IgD-negative memory B cell (primary cell): Measurements from ENCODE around the gene ITIH5. TPM values are rescaled to one million over a fixed set of nuclear protein-coding genes. Genes with fewer than 3 reads are reported as not detected.
"Not testable (repeated sequence)": the region's sequence is repeated elsewhere in the genome, so short reads cannot be mapped to it uniquely, and the experiment has no call there.

Experiments
- H3K27ac Mint-ChIP-seq, 3 donors: one replicate each; pipeline ENCODE4 v1.8.0; 2020 to 2022; ENCODE audit warnings: mild to moderate bottlenecking in 3 of 3, mixed read lengths in 3 of 3, moderate library complexity in 1 of 3
- H3K27me3 Mint-ChIP-seq: one replicate; pipeline ENCODE4 v1.8.0; 2021; ENCODE audit warnings: mixed read lengths
- H3K36me3 Mint-ChIP-seq: one replicate; pipeline ENCODE4 v1.8.0; 2020; ENCODE audit warnings: mild to moderate bottlenecking, mixed read lengths
- H3K4me1 Mint-ChIP-seq, 3 donors: one replicate each; pipeline ENCODE4 v1.8.0; 2020 to 2022; ENCODE audit warnings: mixed read lengths in 3 of 3, mild to moderate bottlenecking in 1 of 3
- H3K4me3 Mint-ChIP-seq, 4 donors: one replicate each; pipeline ENCODE4 v1.8.0; 2020 to 2022; ENCODE audit warnings: mild to moderate bottlenecking in 4 of 4, mixed read lengths in 4 of 4, moderate library complexity in 3 of 4
- H3K9me3 Mint-ChIP-seq, 3 donors: one replicate each; pipeline ENCODE4 v1.8.0; 2020 to 2021; ENCODE audit warnings: mixed read lengths in 3 of 3, mild to moderate bottlenecking in 1 of 3
- polyA plus RNA-seq: library from polyadenylated mRNA; unstranded; fragments of 300-500 nt; fragmentation: Illumina TruSeq; gene quantifications from one replicate; pipeline ENCODE4 v1.2.3, GENCODE V29; 2021

Gene ITIH5
- polyA plus RNA-seq, 1 donor from 2014 or later, result not detected

DNA sequence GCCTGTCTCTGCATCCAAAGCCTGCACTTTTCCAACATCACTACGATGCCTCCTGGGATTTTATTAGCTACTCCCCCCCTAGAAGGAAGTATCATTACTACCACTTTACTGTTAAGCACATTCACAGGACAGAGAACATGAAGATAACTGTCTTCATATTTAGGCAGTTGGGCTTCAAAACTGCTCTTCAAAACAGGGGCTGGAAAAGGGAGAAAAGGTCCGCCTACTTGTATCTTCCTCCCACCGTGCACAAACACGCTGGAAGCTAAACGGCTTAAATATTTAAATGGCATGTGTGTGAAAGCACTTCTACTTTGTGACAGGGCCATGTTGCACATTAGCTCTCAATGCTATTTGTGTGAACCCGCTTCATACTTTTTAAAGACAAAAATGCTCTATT, 999 bp downstream of the ITIH5 start:
- H3K4me3 Mint-ChIP-seq, result peak overlapping the region in 3 of 4 donors; percentile 6 to 75 (median 61)
- peaks cover 11 to 23% (median 12%) of the 10 kb centered on the region in 3 donors for H3K4me1 Mint-ChIP-seq
- H3K27me3 Mint-ChIP-seq, result peaks cover 43% of the 10 kb centered on the region
- peaks cover 0 to 1% (median 0%) of the 10 kb centered on the region in 3 donors for H3K9me3 Mint-ChIP-seq
- H3K36me3 Mint-ChIP-seq, result no peaks in the 10 kb centered on the region
- H3K27ac Mint-ChIP-seq, result no peak overlapping the region

DNA sequence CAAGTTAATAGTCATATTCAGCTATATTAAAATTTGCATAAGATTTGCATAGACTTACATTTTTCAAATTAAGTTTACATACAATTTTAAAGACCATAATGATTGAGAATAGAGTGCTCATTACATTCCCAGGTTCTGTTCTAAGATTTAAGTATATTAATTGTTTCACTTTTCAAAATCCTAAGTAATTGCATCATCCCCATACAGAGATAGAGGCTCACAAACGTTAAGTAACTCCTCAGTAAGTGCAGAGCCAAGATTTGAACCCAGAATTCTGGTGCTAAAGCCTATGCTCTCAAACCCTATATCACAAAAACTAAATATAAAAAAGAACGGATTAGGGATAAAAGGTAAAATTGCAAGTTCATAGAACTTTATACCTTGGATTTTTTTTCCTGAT, 2.1 kb downstream of the ITIH5 start:
- peaks cover 11 to 23% (median 12%) of the 10 kb centered on the region in 3 donors for H3K4me1 Mint-ChIP-seq
- no peaks in the 10 kb centered on the region for H3K36me3 Mint-ChIP-seq
- H3K4me3 Mint-ChIP-seq, result no peak overlapping the region
- peaks cover 40% of the 10 kb centered on the region for H3K27me3 Mint-ChIP-seq
- H3K27ac Mint-ChIP-seq, result no peak overlapping the region
- peaks cover 0 to 1% (median 0%) of the 10 kb centered on the region in 3 donors for H3K9me3 Mint-ChIP-seq

DNA sequence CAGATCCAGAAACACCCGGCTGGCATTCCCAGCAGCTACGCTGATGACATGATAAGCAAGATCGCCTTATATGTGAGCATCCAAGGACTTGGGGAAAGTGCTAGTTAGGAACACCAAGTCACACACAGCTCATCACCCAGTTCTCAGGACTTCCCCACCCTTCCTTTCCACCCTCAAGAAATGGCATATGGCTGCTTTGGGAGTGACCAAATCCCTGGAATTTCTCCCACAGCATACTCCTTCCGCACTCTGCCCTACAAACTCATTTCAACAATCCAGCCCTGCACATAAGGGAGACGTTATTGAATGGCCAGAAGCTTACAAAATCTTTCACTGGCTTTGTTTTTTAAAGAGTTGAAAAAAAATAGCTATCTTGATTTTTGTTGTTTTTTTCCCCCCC, 4.2 kb downstream of the ITIH5 start:
- peaks cover 0 to 1% (median 0%) of the 10 kb centered on the region in 3 donors for H3K9me3 Mint-ChIP-seq
- peaks cover 7 to 10% (median 9%) of the 10 kb centered on the region in 3 donors for H3K4me1 Mint-ChIP-seq
- no peaks in the 10 kb centered on the region for H3K36me3 Mint-ChIP-seq
- H3K27ac Mint-ChIP-seq, result no peak overlapping the region
- H3K4me3 Mint-ChIP-seq, result no peak overlapping the region
- H3K27me3 Mint-ChIP-seq, result peaks cover 36% of the 10 kb centered on the region

DNA sequence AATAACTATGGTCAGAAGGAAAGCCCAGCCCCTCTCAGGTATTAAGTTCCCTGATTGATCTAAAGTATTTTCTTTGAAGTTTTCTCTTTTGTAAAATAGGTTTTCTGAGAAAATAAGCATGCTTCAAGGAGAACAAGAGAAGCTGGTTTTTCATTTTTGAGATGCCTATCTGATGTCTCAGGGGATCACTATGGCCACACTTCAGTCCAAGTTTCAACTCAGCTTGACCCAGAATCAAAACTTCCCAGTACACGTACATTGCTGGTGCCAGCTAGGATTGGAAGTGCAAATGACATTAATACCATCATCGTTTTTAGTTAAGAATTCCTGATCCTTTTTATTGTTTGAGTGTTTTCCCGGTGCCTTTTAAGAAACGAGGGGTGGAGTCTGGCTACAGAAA, 7.2 kb downstream of the ITIH5 start:
- H3K27ac Mint-ChIP-seq, result no peak overlapping the region
- H3K36me3 Mint-ChIP-seq, result no peaks in the 10 kb centered on the region
- no peak overlapping the region for H3K4me3 Mint-ChIP-seq
- peaks cover 0 to 1% (median 0%) of the 10 kb centered on the region in 3 donors for H3K9me3 Mint-ChIP-seq
- H3K4me1 Mint-ChIP-seq, result no peaks in the 10 kb centered on the region
- peaks cover 23% of the 10 kb centered on the region for H3K27me3 Mint-ChIP-seq

DNA sequence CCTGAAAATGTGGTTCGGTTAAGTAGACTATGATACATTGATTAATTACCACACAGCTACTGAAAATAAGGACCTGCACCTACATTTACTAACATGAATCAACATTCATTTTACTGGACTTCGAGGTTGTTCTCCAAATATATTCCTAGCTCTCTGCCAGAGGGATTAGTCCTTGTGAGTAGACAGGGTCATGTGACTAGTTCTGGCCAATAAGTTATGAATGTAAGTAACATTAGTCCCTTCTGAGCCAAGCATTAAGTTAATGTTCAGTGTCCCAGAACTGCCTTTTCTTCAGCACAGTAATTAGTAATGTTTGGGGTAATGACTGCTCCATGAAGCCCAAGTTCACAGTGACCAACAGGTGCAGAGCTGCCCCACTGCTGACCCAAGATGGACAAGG, 9.2 kb downstream of the ITIH5 start:
- Mint-ChIP-seq H3K4me3 (no peak overlapping the region), H3K9me3 (peaks cover 0 to under 1% (median 0%) of the 10 kb centered on the region in 3 donors), H3K27ac (no peak overlapping the region), H3K4me1 (no peaks in the 10 kb centered on the region), H3K27me3 (peaks cover 20% of the 10 kb centered on the region), H3K36me3 (no peaks in the 10 kb centered on the region)

DNA sequence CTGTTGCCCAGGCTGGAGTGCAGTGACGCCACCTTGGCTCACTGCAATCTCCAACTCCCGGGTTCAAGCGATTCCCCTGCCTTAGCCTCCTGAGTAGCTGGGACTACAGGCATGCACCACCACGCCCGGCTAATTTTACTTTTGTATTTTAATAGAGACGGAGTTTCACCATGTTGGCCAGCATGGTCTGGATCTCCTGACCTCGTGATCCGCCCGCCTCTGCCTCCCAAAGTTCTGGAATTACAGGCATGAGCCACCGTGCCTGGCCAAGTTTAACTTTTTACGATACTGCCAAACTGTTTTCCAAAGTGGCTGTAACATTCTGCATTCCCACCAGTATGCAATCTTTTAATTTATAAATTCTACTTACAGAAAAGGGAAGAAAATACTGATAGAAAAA, 9.7 kb downstream of the ITIH5 start:
- H3K9me3 Mint-ChIP-seq, H3K4me3 Mint-ChIP-seq, H3K36me3 Mint-ChIP-seq, H3K4me1 Mint-ChIP-seq, H3K27ac Mint-ChIP-seq: not testable (repeated sequence)
- peaks cover 20% of the 10 kb centered on the region for H3K27me3 Mint-ChIP-seq

DNA sequence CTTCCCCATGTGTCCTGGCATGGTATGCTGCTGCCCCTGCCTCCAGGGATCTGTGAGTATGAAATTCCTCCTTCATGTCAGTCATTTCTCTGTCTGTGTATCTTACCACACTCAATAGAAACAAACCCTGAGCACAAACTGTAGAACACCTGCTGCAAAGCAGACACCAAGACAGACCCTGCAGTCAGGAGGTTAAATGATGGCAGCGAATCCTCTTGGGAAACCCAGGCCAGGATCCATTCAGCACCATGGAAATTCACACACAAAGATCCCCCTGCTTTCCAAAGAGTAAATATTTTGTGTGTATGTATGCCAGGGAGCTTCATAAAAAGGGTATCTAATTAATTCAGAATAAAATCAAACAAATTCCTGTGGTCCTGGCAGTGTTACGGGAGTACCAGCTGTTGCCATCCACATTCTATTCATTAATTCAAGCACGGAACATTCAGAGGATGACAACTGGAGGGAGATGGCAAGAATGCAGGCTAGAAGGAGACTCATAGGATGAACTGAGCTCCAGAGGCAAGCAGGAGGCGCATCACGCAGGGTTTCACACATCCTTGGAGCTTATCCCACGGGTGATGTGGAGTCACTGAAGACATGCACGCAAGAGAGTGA, 14.8 kb downstream of the ITIH5 start:
- H3K27me3 Mint-ChIP-seq, result peaks cover 15% of the 10 kb centered on the region
- no peak overlapping the region for H3K27ac Mint-ChIP-seq
- H3K9me3 Mint-ChIP-seq, result peaks cover 0 to 3% (median 2%) of the 10 kb centered on the region in 3 donors
- no peaks in the 10 kb centered on the region for H3K36me3 Mint-ChIP-seq
- no peak overlapping the region for H3K4me3 Mint-ChIP-seq
- peaks cover 0 to 3% (median 0%) of the 10 kb centered on the region in 3 donors for H3K4me1 Mint-ChIP-seq

DNA sequence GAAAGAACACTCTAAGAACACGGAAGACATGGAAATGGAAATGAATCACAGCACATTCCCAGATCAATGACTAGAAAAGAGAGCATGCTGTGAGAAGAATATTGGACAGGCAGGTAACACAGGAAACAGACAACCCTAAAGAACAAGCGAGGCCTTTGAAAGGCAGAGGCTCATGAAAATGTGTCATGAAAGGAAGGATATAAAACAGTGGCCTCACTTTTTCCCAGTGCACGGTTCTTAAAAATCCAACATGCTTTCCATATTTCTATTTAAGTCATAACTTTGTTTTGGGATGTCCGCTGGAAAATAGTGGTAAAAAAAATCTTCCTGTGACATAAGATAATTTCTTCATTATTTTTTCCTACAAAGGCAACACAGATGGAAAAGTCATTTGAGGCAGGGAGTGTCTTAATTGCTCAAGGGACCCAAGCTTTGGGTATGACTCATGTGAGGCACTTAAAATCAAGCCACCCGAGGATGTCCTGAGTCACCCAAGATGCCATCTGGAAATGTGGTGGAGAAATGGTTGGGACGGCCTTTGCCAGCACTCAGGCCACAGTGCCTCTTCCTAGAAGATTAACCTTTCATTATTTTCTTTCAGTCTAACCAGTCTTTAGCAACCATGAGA, 17.0 kb downstream of the ITIH5 start:
- Mint-ChIP-seq H3K4me1 (peaks cover 0 to 3% (median 0%) of the 10 kb centered on the region in 3 donors), H3K9me3 (peaks cover 0 to 3% (median 2%) of the 10 kb centered on the region in 3 donors), H3K4me3 (no peak overlapping the region), H3K27ac (peak overlapping the region in 1 of 3 donors; percentile 14), H3K27me3 (peaks cover 20% of the 10 kb centered on the region), H3K36me3 (no peaks in the 10 kb centered on the region)

DNA sequence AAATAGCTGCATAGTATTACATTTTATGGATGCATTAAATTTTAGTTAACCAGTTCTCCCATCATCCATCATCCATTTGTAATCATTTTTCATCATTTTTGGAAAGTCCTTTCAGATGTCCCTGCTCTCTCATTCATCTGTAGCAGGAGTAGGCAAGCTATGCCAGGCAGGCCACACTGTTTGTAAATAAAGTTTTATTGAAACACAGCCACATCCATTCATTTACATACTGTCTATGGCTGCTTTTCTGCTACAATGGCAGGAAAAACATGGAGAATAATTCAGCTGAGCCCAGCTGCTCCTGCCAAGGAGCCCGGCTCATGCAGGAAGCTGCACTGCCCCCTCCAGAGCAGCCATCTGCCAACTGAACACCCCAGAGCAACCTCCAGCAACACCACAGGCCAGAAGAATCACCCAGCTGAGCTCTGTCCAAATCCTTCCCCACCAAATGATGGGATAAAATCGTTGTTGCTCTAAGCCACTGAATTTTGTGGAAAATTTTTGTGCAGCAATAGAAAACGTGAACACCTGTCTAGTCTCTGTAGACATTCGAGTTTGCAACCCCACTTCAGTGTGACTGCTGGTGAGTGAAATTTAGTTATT, 19.6 kb downstream of the ITIH5 start:
- Mint-ChIP-seq H3K36me3 (no peaks in the 10 kb centered on the region), H3K9me3 (peaks cover 0 to 3% (median 2%) of the 10 kb centered on the region in 3 donors), H3K27me3 (peaks cover 22% of the 10 kb centered on the region), H3K27ac (no peak overlapping the region), H3K4me1 (peaks cover 0 to 3% (median 0%) of the 10 kb centered on the region in 3 donors), H3K4me3 (no peak overlapping the region)

DNA sequence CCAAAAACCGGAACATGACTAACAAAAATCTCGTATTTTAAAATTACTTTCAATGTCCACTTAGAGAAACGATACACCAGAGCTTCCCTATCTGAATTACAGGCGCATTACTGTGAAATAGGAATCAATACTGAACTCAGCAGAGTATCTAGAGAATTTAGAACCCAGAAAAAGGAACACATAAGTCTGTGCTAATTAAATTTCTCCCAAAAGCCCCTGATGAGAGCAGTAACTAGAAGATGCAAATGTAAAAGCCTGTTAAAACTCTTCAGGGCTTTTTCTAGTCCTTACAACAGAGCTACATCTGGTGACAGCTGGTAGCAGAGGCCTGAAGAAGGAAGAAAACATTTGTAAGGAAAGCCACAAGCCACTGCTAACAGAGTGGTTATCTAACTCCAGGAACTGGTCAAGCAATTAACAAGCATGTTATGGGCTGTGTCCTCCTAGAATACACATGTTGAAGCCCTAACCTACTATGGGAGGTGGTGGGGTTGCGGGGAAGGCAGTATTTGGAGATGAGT, 24.2 kb downstream of the ITIH5 start:
- H3K27ac Mint-ChIP-seq, result peak overlapping the region in 1 of 3 donors; percentile 21
- H3K4me1 Mint-ChIP-seq, result no peaks in the 10 kb centered on the region
- H3K9me3 Mint-ChIP-seq, result peaks cover 4 to 15% (median 9%) of the 10 kb centered on the region in 3 donors
- H3K36me3 Mint-ChIP-seq, result peaks cover 2% of the 10 kb centered on the region
- H3K27me3 Mint-ChIP-seq, result peaks cover 27% of the 10 kb centered on the region
- H3K4me3 Mint-ChIP-seq, result no peak overlapping the region

DNA sequence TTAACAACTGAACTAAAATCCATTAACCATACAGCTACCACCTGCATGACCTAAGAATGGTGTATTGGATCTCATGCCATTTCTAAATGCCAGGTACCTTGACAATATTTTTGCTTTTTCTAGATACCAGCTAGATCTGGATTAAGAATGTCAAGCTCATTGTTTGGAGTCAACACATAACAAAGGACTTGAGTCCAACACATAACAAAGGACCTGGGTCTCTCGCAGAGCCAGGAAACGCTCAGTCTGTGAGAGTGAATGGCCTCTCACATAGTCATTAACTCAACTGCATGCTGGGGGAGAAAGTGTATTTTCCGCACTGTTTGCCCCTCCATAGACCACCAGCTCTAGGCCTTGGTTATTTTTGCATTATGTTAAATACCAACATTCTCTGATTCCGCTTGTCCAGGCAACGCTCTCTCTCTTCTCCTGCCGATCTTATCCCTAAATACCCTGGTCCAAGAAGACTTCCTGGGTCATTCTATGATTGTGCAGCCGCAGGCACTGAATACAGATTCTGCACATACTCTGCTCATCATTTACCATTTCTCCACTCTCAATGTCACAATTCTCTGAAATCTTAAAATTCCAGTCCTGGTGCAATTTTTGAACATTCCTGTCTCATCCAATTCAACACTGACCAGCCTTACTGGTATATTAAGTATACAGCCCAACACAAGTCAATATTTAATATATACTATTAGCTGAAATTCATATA, 31.2 kb downstream of the ITIH5 start:
- H3K4me3 Mint-ChIP-seq, result no peak overlapping the region
- H3K27me3 Mint-ChIP-seq, result peaks cover 19% of the 10 kb centered on the region
- H3K4me1 Mint-ChIP-seq, result no peaks in the 10 kb centered on the region
- H3K27ac Mint-ChIP-seq, result peak overlapping the region in 1 of 3 donors; percentile 29
- H3K36me3 Mint-ChIP-seq, result peaks cover 3% of the 10 kb centered on the region
- H3K9me3 Mint-ChIP-seq, result peaks cover 3 to 14% (median 9%) of the 10 kb centered on the region in 3 donors

DNA sequence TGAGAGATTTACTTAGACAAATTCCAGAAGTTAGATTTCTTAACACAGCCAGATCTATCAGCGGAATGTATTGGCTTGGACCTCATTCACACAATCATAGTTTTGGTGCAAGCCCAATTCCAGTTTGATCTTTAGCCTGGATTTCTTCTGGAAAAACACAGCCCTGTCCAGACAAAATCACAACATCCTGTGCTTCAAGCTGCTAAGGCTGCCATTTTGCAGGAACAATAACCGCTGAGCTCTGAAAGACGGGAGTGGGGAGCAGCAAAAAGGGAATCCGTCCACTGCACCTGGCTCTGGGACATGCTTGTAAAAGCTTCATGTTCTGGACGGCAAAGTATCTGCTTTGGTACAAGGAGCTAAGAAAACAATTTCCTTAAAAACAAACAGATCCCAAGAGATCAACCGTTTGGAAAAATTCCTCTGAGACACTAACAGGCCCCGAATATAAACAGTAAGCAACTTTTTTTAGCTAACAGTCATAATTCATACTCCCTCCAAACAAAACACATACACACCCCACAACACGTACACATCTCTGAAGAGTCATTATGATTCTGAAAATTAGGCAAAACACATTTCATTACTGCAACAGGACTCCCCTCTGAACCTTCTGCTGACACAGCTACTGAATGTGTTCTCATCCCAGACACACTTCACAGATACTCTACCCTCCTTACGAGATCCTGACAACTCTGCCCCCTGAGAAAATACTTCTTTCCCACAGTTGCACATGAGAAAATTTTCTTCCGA, 32.4 kb downstream of the ITIH5 start:
- H3K4me3 Mint-ChIP-seq, result no peak overlapping the region
- H3K9me3 Mint-ChIP-seq, result peaks cover 3 to 15% (median 9%) of the 10 kb centered on the region in 3 donors
- H3K36me3 Mint-ChIP-seq, result peaks cover 1% of the 10 kb centered on the region
- no peaks in the 10 kb centered on the region for H3K4me1 Mint-ChIP-seq
- peaks cover 17% of the 10 kb centered on the region for H3K27me3 Mint-ChIP-seq
- no peak overlapping the region for H3K27ac Mint-ChIP-seq

DNA sequence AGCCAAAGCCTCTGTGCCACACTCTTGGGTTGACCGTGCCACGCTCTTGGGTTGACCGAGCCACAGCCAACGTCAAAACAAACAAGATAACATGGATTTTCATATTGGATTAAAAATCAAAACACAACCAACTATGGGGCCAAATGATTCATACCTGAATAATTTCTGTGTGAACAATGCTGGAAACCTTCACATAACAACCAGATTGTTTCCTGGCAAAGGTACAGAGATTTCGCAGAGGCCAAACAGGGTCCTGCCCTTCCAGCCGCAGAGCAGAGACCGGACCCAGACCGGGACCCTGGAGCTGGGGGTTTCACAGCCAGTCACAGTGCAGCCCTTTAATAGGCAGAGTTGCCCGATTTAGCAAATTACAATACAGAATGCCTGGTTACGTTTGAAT, 40.5 kb downstream of the ITIH5 start:
- Mint-ChIP-seq H3K36me3 (no peaks in the 10 kb centered on the region), H3K9me3 (peaks cover 0 to 1% (median 0%) of the 10 kb centered on the region in 3 donors), H3K27ac (no peak overlapping the region), H3K27me3 (peaks cover 11% of the 10 kb centered on the region), H3K4me1 (no peaks in the 10 kb centered on the region), H3K4me3 (no peak overlapping the region)

DNA sequence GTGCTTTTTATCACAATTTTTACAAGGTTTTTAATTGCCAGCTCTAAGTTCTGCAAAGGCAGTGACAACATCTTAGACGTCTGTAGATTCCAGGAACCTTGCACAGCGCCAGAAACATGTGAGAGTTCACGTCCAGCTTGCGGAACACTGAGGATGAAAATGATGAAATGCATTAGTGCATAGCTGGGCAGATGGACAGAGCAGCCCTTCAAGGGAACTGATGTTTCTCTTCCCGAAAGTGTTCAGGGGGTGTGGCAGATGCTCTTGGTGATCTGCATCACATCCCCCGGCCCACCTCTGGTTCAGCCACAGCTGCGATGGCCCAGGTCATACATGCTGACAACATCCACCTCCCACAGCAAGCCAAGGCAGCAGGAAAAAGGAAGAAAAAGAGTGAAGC, 40.9 kb downstream of the ITIH5 start:
- Mint-ChIP-seq H3K27me3 (peaks cover 11% of the 10 kb centered on the region), H3K4me1 (no peaks in the 10 kb centered on the region), H3K36me3 (no peaks in the 10 kb centered on the region), H3K27ac (no peak overlapping the region), H3K9me3 (peaks cover 0 to 1% (median 0%) of the 10 kb centered on the region in 3 donors), H3K4me3 (no peak overlapping the region)
